ENCODE data around the gene COX6A2. TPM values are rescaled to one million over a fixed set of nuclear protein-coding genes. Genes with fewer than 3 reads are reported as not detected.

Gene COX6A2
- total RNA-seq, 4 donors from 2014 or later, result not detected

DNA sequence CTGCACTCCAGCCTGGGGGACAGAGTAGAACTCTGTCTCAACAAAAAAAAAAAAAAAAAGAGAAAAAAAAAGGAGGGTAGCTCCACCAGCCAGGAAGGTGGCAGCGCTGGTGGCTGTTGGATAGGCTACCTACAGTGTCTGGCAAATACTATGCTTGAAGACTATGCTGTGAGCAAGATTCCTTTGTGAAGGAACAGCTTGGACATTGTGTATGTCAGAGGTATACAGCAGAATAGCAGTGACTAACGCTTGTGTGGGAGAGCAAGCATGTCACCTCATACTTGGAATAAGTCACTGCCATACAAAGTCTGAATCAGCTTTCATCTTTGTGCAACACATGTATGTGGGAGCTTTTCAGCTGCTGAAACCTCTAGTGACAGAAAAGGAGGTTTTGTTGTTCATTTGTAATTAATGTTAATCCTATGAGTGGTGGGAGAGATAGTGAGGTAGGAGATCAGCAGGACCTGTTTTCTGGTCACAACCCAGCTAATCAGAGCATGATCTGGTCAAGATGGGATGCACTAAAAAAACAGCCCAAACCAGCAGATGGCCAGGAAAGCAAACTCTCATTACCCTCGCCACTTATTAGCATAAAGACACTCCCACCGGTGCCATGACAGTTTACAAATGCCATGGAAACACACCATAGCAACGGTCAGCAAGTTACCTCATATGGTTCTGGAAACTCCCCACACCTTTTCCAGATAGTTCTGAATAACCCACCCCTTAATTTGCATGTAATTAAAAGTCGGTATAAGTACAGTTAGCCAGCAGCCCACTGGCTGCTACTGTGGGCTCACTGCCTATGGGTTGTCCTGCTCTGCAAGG lies 41.8 kb downstream of the COX6A2 start:
- WGBS, 2 donors (ENCODE audit: low coverage in 1 of 2), result 53 to 63% methylated on average over 2 to 6 of the region's 6 CpGs
- Histone ChIP-seq H3K4me1 (peaks cover 0 to 7% (median 0%) of the 10 kb centered on the region in 3 donors), H3K9me3 (peaks cover 0 to 7% (median 0%) of the 10 kb centered on the region in 3 donors), H3K27me3 (peaks cover 55% of the 10 kb centered on the region), H3K27ac (no peak overlapping the region), H3K4me3 (no peak overlapping the region), H3K36me3 (no peaks in the 10 kb centered on the region)
- no peak for ATAC-seq
- TF ChIP-seq POLR2A (IDR thresholded peaks at IDR 0.05) (no peak), POLR2AphosphoS5 (IDR thresholded peaks at IDR 0.05) (no peak), EP300 (IDR thresholded peaks at IDR 0.05) (no peak)
- TF ChIP-seq, protein P1, sequence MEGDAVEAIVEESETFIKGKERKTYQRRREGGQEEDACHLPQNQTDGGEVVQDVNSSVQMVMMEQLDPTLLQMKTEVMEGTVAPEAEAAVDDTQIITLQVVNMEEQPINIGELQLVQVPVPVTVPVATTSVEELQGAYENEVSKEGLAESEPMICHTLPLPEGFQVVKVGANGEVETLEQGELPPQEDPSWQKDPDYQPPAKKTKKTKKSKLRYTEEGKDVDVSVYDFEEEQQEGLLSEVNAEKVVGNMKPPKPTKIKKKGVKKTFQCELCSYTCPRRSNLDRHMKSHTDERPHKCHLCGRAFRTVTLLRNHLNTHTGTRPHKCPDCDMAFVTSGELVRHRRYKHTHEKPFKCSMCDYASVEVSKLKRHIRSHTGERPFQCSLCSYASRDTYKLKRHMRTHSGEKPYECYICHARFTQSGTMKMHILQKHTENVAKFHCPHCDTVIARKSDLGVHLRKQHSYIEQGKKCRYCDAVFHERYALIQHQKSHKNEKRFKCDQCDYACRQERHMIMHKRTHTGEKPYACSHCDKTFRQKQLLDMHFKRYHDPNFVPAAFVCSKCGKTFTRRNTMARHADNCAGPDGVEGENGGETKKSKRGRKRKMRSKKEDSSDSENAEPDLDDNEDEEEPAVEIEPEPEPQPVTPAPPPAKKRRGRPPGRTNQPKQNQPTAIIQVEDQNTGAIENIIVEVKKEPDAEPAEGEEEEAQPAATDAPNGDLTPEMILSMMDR (IDR thresholded peaks at IDR 0.05), result no peak

DNA sequence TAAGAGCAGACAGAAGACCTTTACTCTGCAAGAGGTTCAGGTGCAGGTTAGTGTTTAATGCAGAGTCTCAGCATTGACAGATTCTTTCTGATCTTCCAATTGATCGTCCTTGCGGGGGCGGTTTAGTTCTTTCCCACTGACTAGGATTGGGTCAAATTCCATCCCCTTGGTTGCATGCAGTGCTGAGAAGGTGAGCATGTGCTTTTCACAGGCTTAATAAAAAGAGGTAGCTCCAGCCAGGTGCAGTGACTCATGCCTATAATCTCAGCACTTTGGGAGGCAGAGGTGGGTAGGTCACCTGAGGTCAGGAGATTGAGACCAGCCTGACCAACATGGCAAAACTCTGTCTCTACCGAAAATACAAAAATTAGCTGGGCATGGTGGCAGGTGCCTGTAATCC lies 42.5 kb downstream of the COX6A2 start:
- Histone ChIP-seq H3K4me3 (no peak overlapping the region), H3K27me3 (peaks cover 61% of the 10 kb centered on the region), H3K27ac (no peak overlapping the region), H3K9me3 (peaks cover 0 to 7% (median 0%) of the 10 kb centered on the region in 3 donors), H3K36me3 (no peaks in the 10 kb centered on the region), H3K4me1 (peaks cover 0 to 7% (median 0%) of the 10 kb centered on the region in 3 donors)
- TF ChIP-seq, protein P1 (IDR thresholded peaks at IDR 0.05), result no peak
- TF ChIP-seq POLR2A (IDR thresholded peaks at IDR 0.05), result no peak
- TF ChIP-seq EP300 (IDR thresholded peaks at IDR 0.05), result no peak
- TF ChIP-seq POLR2AphosphoS5 (IDR thresholded peaks at IDR 0.05), result no peak
- no peak for ATAC-seq
- 79 to 84% methylated on average over 2 to 4 of the region's 4 CpGs for WGBS, 2 donors (ENCODE audit: low coverage in 1 of 2)

DNA sequence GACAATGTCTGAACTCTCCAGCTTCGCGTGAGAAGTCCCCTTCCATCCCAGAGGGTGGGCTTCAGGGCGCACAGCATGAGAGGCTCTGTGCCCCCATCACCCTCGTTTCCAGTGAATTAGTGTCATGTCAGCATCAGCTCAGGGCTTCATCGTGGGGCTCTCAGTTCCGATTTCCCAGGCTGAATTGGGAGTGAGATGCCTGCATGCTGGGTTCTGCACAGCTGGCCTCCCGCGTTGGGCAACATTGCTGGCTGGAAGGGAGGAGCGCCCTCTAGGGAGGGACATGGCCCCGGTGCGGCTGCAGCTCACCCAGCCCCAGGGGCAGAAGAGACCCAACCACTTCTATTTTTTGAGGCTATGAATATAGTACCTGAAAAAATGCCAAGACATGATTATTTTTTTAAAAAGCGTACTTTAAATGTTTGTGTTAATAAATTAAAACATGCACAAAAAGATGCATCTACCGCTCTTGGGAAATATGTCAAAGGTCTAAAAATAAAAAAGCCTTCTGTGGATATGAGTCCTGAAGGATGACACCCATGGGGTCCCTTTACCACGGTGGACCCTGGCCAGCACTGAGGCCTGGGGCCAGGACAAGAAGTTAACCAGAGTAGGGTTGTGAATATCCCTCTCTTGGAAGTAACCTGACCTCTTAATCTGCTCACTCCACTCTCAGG lies 45.5 kb downstream of the COX6A2 start:
- WGBS, 2 donors (ENCODE audit: low coverage in 1 of 2), result 8 to 35% methylated on average over 2 to 5 of the region's 14 CpGs
- Histone ChIP-seq H3K27me3 (peaks cover 81% of the 10 kb centered on the region), H3K36me3 (no peaks in the 10 kb centered on the region), H3K9me3 (peaks cover 0 to 7% (median 0%) of the 10 kb centered on the region in 3 donors), H3K4me1 (peaks cover 0 to 7% (median 0%) of the 10 kb centered on the region in 3 donors), H3K4me3 (no peak overlapping the region), H3K27ac (no peak overlapping the region)
- ATAC-seq, result no peak
- no peak for TF ChIP-seq POLR2AphosphoS5 (IDR thresholded peaks at IDR 0.05)
- TF ChIP-seq, protein P1 (IDR thresholded peaks at IDR 0.05), result peak in 3 of 4 experiments; percentile 24 to 44 (median 39)

DNA sequence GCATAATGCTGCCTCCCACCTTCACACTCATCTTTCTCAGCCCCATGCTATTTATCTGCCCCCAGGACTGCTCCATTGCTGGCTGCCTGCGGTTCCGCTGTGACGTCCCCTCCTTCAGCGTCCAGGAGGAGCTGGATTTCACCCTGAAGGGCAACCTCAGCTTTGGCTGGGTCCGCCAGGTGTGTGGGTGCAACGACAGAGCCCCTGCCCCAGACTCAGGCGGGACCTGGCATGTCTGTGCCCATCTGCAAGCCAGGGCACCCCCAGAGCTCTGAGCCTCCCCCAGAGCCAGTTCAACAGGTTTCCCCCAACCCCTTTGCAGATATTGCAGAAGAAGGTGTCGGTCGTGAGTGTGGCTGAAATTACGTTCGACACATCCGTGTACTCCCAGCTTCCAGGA lies 48.0 kb downstream of the COX6A2 start:
- Histone ChIP-seq H3K27ac (no peak overlapping the region), H3K4me3 (no peak overlapping the region), H3K36me3 (no peaks in the 10 kb centered on the region), H3K4me1 (peaks cover 0 to 7% (median 0%) of the 10 kb centered on the region in 3 donors), H3K9me3 (peaks cover 0 to 9% (median 0%) of the 10 kb centered on the region in 3 donors), H3K27me3 (peaks cover 75% of the 10 kb centered on the region)
- ATAC-seq, result no peak
- no CpG with 5 or more reads among the region's 12 CpGs for WGBS, 2 donors (ENCODE audit: low coverage in 1 of 2)
- TF ChIP-seq POLR2AphosphoS5 (IDR thresholded peaks at IDR 0.05) (no peak), POLR2A (IDR thresholded peaks at IDR 0.05) (no peak), EP300 (IDR thresholded peaks at IDR 0.05) (no peak)
- TF ChIP-seq, protein P1 (IDR thresholded peaks at IDR 0.05), result no peak

Other genes starting within 250 kb of the COX6A2 start
- 10 to 100 TPM; 12.5 to 69.9 (median 40.0) TPM for gene FUS, start 248.2 kb downstream of the COX6A2 start, total RNA-seq
- gene PYCARD, start 225.6 kb downstream of the COX6A2 start, total RNA-seq, result 10 to 100 TPM in 2 of 4 donors, 1 to 10 TPM in 2; 3.9 to 21.8 (median 11.3) TPM
- gene TRIM72, start 214.2 kb downstream of the COX6A2 start, total RNA-seq, result under 1 TPM in 2 of 4 donors, not detected in 2; under 0.01 to 0.08 TPM
- under 1 TPM in 1 of 4 donors, not detected in 3; 0.93 TPM for gene PYDC1, start 211.2 kb downstream of the COX6A2 start, total RNA-seq
- 10 to 100 TPM in 2 of 4 donors, 1 to 10 TPM in 2; 5.4 to 21.4 (median 12.7) TPM for gene ITGAM, start 168.4 kb downstream of the COX6A2 start, total RNA-seq
- 1 to 10 TPM; 1.2 to 7.5 (median 2.4) TPM for gene ITGAX, start 73.2 kb downstream of the COX6A2 start, total RNA-seq
- gene ITGAD, start 35.0 kb downstream of the COX6A2 start, total RNA-seq, result under 1 TPM in 1 of 4 donors, not detected in 3; 0.27 TPM
- gene ZNF843, start 14.4 kb upstream of the COX6A2 start, total RNA-seq, result 1 to 10 TPM in 3 of 4 donors, under 1 TPM in 1; 0.62 to 1.6 (median 1.3) TPM
- 10 to 100 TPM in 1 of 4 donors, 1 to 10 TPM in 3; 4.7 to 14.2 (median 8.7) TPM for gene ARMC5, start 31.1 kb upstream of the COX6A2 start, total RNA-seq
- gene TGFB1I1, start 43.8 kb upstream of the COX6A2 start, total RNA-seq, result 100 to 1,000 TPM; 157 to 438 (median 211) TPM
- gene SLC5A2, start 54.8 kb upstream of the COX6A2 start, total RNA-seq, result not detected
- 10 to 100 TPM; 31.4 to 49.7 (median 43.3) TPM for gene RUSF1, start 80.0 kb upstream of the COX6A2 start, total RNA-seq
- gene AHSP, start 99.5 kb upstream of the COX6A2 start, total RNA-seq, result not detected

Data from gastroesophageal sphincter (tissue), 4 donors.